DOHH2 (cell line): ENCODE data around the gene MRPL11.
A peak's percentile ranks its signal among the peaks of the same experiment; 100 is the strongest.

Source experiments
- H3F3A ChIP-seq: fragments of 200-600 bp; sonication (generic), shearing (Covaris generic); 2 replicates; pipeline ENCODE4 v1.6.0; 2016; ENCODE audit warnings: antibody characterized with exemption, mild to moderate bottlenecking; ENCODE audit not compliant: control insufficient read depth, insufficient read depth
- H3K27ac ChIP-seq: fragments of 200-600 bp; sonication (generic); 2 replicates; pipeline ENCODE4 v1.5.1; 2014; ENCODE audit warnings: low read depth, mild to moderate bottlenecking, low read length, moderate library complexity
- H3K27me3 ChIP-seq: fragments of 200-600 bp; sonication (generic); 2 replicates; pipeline ENCODE4 v1.6.1; 2014; ENCODE audit warnings: mild to moderate bottlenecking, low read length, mixed read lengths; ENCODE audit not compliant: control insufficient read depth
- H3K36me3 ChIP-seq: fragments of 200-600 bp; sonication (generic); 2 replicates; pipeline ENCODE4 v1.6.1; 2014; ENCODE audit warnings: mild to moderate bottlenecking, low read length, moderate library complexity, mixed read lengths; ENCODE audit not compliant: control insufficient read depth
- H3K4me1 ChIP-seq: fragments of 200-600 bp; sonication (generic); 2 replicates; pipeline ENCODE4 v1.6.1; 2014; ENCODE audit warnings: mild to moderate bottlenecking, low read length, mixed read lengths; ENCODE audit not compliant: control insufficient read depth
- H3K4me2 ChIP-seq: fragments of 200-600 bp; sonication (generic); 2 replicates; pipeline ENCODE4 v1.6.0; 2014; ENCODE audit warnings: mild to moderate bottlenecking, low read length, moderate library complexity
- H3K4me3 ChIP-seq: fragments of 200-600 bp; sonication (generic); 2 replicates; pipeline ENCODE4 v1.5.1; 2014; ENCODE audit warnings: mild to moderate bottlenecking, low read length, mixed read lengths
- H3K79me2 ChIP-seq: fragments of 200-600 bp; sonication (generic); 2 replicates; pipeline ENCODE4 v1.6.1; 2014; ENCODE audit warnings: mild to moderate bottlenecking, low read length, mixed read lengths; ENCODE audit not compliant: control insufficient read depth
- H3K9me2 ChIP-seq: fragments of 200-600 bp; sonication (generic); replicated peaks from 2 replicates; pipeline ENCODE4 v1.6.1; 2014; ENCODE audit warnings: mild to moderate bottlenecking, low read length, mixed read lengths; ENCODE audit not compliant: control insufficient read depth
- H3K9me3 ChIP-seq: fragments of 200-600 bp; sonication (generic); 2 replicates; pipeline ENCODE4 v1.6.1; 2014; ENCODE audit warnings: antibody characterized with exemption, low read length, mixed read lengths; ENCODE audit not compliant: control insufficient read depth, insufficient read depth
- H4K20me1 ChIP-seq: fragments of 200-600 bp; sonication (generic); 2 replicates; pipeline ENCODE4 v1.6.0; 2014; ENCODE audit warnings: low read depth, mild to moderate bottlenecking, antibody characterized with exemption, low read length, moderate library complexity; ENCODE audit not compliant: control insufficient read depth, insufficient read depth
- EZH2phosphoT487 ChIP-seq: fragments of 200-600 bp; sonication (generic); IDR thresholded peaks from 2 replicates; pipeline ENCODE4 v1.6.1; 2017; ENCODE audit warnings: borderline replicate concordance, mild to moderate bottlenecking, antibody characterized with exemption, low read length, moderate library complexity, mixed read lengths
- TF ChIP-seq, protein P1 (sequence below): fragments of 200-600 bp; sonication (generic); IDR thresholded peaks from one replicate; pipeline ENCODE4 v1.5.1; 2014; ENCODE audit warnings: antibody characterized with exemption, mild to moderate bottlenecking, low read depth, low read length; ENCODE audit not compliant: poor library complexity, severe bottlenecking

MRPL11 gene

DNA sequence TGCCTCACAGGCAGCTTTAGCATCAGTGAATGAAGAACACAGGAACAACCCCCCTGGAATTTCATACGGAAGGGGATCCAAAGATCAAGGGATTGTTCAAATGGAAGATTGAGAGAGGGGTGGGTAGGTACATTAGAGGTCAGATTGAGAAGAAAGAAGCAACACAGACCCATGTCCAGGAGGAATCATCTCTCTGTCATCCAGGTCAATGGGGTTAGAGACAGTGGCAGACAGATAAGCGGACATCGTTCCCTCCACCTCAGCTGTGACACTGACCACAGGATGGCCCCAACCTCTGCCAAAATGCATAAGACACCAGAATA is 19.7 kb downstream of the MRPL11 start:
- Histone ChIP-seq H4K20me1 (no peaks in the 10 kb centered on the region), H3K4me3 (no peak overlapping the region), H3K27me3 (peaks cover 43% of the 10 kb centered on the region), H3K4me1 (no peaks in the 10 kb centered on the region), H3K36me3 (no peaks in the 10 kb centered on the region), H3K9me2 (no peaks in the 10 kb centered on the region), H3F3A (no peaks in the 10 kb centered on the region), H3K27ac (no peak overlapping the region), H3K9me3 (no peaks in the 10 kb centered on the region), H3K79me2 (no peaks in the 10 kb centered on the region), H3K4me2 (no peak overlapping the region)
- no peak for TF ChIP-seq EZH2phosphoT487
- TF ChIP-seq, protein P1, sequence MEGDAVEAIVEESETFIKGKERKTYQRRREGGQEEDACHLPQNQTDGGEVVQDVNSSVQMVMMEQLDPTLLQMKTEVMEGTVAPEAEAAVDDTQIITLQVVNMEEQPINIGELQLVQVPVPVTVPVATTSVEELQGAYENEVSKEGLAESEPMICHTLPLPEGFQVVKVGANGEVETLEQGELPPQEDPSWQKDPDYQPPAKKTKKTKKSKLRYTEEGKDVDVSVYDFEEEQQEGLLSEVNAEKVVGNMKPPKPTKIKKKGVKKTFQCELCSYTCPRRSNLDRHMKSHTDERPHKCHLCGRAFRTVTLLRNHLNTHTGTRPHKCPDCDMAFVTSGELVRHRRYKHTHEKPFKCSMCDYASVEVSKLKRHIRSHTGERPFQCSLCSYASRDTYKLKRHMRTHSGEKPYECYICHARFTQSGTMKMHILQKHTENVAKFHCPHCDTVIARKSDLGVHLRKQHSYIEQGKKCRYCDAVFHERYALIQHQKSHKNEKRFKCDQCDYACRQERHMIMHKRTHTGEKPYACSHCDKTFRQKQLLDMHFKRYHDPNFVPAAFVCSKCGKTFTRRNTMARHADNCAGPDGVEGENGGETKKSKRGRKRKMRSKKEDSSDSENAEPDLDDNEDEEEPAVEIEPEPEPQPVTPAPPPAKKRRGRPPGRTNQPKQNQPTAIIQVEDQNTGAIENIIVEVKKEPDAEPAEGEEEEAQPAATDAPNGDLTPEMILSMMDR: no peak

DNA sequence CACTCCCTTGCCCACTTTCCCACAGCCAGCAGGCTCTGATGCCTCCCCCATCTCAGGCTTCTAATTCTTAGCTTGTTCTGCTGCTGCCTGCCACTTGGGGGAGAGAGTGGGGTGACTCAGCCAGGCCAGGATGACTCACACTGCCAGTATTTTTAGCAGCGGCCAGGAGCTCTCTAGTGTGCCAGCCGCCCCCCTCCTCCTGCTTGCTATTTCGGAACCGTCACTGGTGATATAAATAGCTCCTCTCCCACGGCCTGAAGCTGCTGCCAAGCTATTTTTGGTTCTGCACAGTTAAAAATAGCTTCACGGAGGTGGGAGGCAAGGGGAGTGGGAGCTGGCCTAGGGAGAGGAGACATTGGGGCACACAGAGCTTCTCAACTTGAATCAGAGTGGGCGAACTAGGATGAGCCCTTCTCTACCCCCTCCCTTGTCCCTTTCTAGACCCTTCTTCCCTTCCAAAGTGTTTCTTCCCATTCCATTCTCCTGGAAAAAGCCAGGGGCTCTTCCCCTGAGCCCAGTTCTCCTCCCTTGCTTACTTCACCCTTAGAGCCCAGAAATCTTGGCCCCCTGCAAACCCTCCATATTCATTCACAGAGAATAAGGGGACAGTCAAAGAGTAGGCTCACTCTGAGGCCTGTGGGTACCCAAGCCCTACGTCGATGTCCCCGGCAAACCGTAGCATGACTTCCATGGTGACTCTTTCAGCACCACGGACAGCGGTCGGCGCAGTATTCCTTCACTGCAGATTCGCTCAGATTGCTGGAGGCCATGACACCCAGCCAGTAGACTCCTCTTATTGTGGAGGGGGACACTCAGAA is 20.3 kb downstream of the MRPL11 start:
- H3K36me3 ChIP-seq: no peaks in the 10 kb centered on the region
- H3K79me2 ChIP-seq: no peaks in the 10 kb centered on the region
- no peaks in the 10 kb centered on the region for H3K9me3 ChIP-seq
- no peak overlapping the region for H3K27ac ChIP-seq
- H3K4me1 ChIP-seq: no peaks in the 10 kb centered on the region
- no peaks in the 10 kb centered on the region for H3K9me2 ChIP-seq
- TF ChIP-seq, protein P1: peak; percentile 43
- TF ChIP-seq EZH2phosphoT487: no peak
- H3F3A ChIP-seq: no peaks in the 10 kb centered on the region
- peaks cover 47% of the 10 kb centered on the region for H3K27me3 ChIP-seq
- no peak overlapping the region for H3K4me3 ChIP-seq
- no peak overlapping the region for H3K4me2 ChIP-seq
- no peaks in the 10 kb centered on the region for H4K20me1 ChIP-seq

DNA sequence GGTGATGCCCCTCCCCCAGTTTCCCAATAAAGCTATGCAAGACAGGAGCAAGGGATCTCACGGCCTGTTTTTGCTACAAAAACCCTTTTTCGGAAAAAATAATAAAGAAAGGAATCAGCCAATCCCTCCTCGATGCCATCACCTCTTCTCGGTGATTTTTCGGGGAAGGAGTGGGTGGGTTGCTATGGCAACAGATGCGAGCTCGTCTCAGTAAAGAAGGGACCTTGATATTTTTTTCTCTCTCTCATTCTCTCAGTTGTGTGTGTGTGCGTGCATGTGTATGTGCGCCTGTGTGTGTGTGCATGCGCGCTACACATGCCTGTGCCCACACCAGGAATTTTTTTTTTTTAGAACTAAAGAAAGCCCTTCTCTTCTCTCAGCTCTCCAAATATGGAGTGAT is 21.6 kb downstream of the MRPL11 start:
- no peak overlapping the region for H3K27ac ChIP-seq
- H3K4me2 ChIP-seq: no peak overlapping the region
- H3K9me3 ChIP-seq: no peaks in the 10 kb centered on the region
- no peaks in the 10 kb centered on the region for H3K79me2 ChIP-seq
- H3K4me3 ChIP-seq: no peak overlapping the region
- H3K4me1 ChIP-seq: no peaks in the 10 kb centered on the region
- peaks cover 47% of the 10 kb centered on the region for H3K27me3 ChIP-seq
- no peak for TF ChIP-seq EZH2phosphoT487
- TF ChIP-seq, protein P1: no peak
- no peaks in the 10 kb centered on the region for H3K9me2 ChIP-seq
- H3F3A ChIP-seq: no peaks in the 10 kb centered on the region
- H3K36me3 ChIP-seq: no peaks in the 10 kb centered on the region
- no peaks in the 10 kb centered on the region for H4K20me1 ChIP-seq
